Left forelimb (tissue), 1 donor: Measurements from ENCODE around the gene CLCNKB.
A peak's percentile ranks its signal among the peaks of the same experiment; 100 is the strongest.

ENCODE experiments used
- DNase-seq: peaks from one replicate; pipeline ENCODE4 v3.0.0-alpha.2; 2018; ENCODE audit warnings: low spot score

CLCNKB gene

DNA sequence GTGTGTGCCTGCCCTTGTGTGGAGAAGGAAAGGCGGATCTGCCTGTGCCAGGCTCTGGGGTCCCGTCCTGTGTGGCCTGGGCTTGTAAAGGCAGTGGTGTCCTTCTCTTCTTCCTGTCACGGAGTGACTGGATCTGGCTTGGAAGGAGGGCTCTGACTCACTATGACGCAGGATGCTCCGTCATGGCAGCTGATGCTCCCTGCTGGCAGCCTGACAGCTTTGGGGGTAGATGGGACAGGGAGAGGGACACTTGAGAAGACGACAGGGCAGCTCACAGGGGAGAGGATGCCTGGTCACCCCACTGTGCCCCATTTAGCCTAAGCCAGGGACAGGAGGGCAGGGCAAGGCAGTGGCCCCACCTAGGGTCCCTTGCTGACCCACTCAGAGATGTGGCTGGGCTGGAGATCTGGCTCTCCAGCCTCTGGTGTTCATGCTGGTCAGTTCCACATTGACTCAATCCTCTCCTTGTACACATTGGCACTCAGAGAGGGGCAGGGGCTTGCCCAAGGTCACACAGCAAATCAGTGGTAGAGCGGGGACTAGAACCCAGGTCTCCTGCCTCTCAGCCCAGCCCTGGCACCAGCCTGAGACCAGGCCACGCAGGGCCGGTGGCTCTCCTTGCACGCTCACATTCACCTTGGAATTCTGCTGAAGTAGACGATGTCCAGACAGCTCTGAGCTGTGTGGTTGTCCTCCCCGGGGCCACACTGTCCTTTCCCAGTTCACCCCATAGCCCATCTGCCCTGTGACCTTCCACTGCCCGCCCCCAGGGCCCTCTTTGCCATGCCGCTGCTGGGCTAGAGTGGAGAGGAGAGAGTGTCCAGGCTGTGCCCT is 32.7 kb downstream of the CLCNKB start:
- DNase-seq: no peak

DNA sequence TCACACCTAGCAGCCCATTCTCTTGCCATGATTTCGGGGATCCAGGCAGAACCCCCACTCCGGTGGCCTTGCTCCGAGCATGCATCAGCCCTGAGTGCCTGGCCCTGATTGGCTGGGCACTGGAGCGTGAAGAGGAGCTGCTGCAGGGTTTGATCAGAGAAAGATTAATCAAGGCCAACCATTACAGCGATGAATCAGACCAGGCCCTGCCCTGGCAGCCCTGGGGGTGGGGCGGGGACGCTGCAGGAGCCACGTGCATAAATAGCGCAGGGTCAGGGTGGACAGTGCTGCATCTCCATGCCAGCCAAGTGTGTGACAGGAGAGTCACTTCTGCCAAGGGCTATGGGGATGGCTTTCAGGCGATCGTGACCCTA is 33.3 kb downstream of the CLCNKB start:
- no peak for DNase-seq

DNA sequence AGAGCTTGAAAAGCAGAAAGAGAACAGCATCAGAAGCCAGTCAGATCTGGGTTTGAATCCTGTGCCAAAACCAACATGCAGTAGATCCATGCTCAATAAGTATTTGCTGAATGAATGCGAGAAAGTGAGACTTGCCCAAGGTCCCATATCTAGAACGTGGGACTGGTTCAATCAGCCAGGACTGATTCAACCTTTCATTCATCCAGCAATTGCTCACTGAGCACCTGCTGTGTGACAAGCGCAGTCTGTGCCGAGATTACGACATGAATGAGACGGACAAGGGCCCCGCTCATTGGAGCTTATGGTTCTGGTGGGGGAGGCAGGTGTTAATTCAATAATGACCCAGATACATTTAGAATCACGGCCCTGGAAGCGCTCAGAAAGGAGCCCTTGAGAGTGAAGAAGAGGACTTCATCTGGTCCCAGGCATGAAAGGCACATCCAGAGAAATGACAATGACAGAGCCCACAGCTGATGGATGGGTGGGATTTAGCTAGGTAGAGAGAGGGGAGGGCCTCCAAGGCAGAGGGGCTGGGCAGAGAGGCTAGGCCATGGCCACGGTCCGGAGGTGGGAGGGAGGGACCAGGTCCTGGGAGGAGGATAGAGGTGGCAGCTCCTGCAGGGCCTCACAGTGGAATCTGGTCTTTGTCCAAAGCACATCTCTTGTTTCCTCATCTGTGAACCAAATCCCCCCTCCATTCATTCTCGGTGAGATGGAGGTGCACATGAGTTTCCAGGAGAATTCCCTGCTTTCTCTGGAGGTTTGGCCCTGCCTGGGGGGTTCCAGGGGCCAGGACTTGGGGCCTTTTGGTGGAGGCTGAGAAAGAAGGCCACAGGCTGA is 34.0 kb downstream of the CLCNKB start:
- no peak for DNase-seq

DNA sequence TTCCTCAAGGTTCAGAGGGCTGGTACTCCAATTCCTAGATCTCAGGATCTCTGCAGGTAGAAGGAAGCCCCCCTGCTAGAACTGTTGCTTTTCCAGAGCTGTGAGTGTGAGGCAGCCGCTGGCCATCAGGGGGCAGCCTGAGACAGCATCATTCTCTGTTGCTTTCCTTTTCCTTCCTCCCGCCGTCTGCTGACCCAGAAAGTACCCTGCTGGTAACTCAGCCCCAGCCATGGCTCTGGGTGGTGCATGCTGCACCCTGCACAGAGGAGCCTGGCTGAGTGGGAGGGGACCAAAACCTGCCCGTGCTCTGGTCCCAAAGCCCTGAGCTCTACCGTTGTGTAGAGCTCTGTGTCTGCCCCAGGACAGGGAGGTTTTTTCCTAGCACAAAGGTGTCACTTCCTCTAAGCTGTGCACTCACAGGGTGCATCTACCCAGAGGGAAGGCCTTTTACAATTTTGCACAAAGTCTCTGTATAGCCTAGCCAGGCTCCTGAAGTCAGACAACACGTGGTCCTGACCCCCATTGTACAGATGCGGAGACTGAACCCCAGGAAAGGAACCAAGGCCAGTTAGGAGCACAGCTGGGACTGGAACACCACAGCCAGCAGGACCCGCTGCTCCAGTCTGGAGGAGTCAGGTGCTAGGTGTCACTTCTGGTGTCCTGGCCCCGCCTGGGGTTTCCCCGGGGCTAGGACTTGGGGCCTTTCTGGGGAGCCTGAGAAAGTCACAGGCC is 35.5 kb downstream of the CLCNKB start:
- DNase-seq: peak; percentile 89

DNA sequence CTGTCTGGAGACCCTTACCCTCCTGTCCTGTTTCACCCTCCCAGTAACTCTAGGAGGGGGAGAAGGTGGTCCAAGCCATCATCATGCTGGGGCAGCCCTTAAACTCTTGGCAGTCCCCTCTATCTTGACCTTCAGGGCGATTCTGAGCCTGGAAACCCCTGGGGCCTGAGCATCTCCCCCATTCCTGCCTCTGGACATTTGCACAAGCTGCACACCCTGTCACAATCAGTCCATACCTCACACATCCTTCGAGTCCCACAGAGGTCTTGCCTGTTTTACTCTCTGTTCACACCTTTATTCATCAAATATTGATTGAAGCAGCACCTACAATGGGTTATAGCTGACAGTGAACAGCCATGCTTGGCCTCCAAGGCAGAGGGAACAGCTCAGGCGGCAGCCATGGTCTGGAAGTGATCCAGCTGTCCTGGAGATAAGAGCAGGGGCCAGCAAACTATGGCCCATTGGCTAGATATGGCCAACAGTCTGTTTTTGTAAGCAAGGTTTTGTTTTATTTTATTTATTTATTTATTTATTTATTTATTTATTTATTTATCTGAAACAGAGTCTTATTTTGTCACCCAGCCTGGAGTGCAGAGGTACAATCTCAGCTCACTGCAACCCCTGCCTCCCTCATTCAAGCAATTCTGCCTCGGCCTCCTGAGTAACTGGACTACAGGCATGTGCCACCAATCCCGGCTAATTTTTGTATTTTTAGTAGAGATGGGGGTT is 37.0 kb downstream of the CLCNKB start:
- no peak for DNase-seq

DNA sequence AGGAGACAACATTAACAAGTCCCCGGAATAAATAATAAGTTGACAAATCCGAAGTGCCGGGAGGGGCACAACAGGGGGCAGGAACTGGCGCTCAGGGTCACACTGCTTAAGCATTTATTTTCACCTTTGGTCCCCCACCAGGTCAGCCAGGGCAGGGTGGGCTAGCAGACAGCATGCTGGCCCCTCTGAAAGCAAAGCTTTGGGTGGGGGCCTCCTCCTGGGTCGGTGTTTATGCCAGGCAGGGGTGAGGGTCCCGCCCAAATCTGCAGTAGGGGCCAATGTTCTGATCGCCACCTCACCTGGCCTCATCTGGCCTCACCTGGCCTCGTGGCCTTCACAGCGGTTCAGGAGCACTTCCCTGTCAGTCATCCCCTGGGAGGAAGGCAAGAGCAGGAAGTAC is 38.1 kb downstream of the CLCNKB start:
- no peak for DNase-seq

DNA sequence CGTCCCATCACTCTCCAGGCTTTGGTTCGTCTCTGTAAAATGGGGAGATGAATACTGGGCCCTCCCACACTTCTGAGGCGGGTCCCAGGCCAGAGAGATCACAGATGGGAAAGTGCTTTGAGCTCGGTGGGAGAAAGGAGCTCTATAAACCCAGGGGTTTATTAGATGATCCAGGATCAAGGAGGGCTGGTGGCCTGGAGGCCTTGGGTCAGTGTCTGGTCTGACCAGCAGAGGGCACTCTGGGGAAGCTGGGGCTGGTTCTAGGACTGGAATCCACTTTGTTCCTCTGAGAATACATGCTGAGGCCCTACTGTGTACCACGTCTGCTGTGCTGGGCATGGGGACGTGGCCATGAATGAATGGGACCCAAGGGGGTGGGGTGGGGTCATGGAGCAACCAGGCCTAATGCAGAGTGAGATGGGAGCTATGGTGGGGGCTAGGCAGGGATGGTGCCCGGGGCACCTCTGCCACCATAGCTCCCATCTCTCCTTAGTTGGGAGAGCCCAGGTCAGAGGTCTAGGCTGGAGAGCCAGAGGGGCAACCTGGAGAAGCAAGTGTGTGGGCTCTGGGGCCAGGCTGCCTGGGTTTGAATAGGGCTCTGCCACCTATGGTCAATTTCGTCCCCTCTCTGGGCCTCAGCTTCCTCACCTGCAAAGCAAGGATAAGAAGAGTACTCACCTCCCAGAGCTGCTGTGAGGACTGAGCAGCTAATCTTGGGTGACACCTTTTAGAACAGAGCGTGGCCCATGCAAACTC is 38.9 kb downstream of the CLCNKB start:
- DNase-seq: no peak

DNA sequence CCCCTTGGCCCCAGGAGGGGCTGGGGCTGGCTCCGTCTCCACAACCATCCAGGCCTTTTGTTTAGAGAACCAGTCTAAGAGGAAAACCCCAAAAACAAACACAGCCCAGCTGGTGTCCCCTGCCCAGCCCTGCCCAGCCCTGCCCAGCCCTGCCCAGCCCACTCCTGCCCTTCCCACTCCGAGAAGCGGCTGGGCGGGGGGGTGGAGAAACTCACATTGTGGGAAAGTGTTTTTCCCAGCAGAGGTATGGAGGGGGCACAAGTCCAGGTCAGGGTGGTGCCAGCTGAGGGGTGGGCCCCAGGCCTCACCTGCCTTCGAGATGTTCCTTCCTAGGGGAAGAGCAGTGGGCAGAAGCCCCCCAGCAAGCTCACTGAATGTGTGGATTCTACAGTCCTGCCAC is 39.9 kb downstream of the CLCNKB start:
- no peak for DNase-seq

DNA sequence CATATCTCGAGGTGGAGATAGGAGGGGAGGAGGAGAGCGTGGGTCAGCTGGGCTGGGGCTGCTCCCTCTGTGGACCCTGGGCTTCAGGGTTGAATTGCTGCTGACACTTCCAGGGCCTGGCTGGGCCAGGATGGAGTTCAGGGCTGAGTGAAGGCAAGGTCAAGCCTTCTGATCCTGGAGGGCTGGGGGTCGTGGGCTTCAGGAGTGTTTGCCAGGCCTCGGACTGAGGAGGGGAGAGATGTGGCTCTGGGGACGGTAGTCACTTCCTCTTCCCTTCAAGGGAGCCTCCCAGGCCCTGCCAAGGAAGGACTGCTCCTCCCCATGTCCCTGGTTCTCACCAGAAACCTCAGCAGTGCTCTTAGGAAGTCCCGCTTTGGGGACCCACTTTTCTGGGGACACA is 41.9 kb downstream of the CLCNKB start:
- no peak for DNase-seq

DNA sequence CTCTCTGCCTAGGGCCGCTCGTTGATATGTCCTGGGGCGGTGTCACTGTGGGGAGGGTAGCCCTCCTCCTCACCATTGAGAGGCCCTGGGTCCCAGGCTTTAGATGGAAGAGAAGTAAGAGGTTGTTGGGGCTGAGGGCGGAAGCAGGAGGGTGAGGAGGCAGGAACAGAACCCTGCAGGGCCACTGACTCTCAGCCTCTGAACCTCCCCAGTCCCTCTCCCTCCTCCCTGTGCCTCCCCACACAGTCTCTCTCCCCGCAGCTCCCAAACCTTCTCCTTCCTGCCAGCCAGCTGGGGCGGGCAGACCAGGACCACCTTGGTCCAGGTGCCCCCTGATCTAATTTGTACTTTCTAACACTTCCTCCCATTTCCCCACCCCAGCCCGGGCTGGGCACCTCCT is 44.2 kb downstream of the CLCNKB start:
- DNase-seq: no peak

DNA sequence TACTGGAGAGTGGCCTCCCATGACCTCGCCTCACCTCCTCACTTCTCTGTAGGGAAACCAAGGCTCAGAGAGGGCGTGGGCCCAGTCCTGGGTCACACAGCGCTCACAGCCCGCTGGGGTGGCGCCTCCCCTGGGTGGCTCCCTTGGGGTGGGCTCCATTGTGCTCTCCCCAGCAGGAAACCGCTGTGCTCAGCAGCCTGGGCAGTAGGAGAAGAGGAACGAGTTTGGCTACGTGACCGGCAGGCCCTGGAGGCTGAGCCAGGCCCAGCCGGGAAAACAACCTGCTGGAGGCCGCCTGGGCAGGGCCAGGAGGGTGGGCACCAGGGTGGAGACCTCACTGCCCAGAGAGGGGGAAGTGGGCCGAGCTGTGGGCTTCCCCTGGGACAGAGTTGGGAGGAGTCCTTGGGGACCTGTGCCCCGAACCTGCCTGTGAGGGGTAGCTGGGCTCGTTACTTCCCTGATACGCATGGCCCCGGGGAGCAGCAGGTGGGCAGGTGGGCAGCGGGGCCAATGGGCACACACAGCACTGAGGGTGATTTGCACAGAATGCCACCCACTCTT is 44.8 kb downstream of the CLCNKB start:
- no peak for DNase-seq

DNA sequence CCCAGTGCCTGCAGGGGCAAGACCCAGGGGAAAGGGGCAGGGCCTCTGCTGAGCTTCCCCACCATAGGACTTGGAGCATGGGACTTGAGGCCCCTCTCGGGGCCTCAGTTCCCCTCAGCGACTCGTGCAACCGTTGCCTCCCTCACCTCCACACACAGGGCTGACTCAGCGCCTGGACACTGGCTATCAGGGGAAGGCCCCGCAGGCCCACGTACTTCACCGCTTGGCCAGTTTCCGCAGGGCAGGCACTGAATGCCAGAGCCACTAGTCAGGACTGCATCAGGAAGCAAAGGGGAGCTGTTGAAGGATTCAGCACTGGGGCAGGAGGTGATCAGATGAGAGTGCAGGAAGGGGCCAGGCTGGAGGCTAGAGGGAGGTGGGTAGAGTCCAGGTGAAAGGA is 45.4 kb downstream of the CLCNKB start:
- no peak for DNase-seq

DNA sequence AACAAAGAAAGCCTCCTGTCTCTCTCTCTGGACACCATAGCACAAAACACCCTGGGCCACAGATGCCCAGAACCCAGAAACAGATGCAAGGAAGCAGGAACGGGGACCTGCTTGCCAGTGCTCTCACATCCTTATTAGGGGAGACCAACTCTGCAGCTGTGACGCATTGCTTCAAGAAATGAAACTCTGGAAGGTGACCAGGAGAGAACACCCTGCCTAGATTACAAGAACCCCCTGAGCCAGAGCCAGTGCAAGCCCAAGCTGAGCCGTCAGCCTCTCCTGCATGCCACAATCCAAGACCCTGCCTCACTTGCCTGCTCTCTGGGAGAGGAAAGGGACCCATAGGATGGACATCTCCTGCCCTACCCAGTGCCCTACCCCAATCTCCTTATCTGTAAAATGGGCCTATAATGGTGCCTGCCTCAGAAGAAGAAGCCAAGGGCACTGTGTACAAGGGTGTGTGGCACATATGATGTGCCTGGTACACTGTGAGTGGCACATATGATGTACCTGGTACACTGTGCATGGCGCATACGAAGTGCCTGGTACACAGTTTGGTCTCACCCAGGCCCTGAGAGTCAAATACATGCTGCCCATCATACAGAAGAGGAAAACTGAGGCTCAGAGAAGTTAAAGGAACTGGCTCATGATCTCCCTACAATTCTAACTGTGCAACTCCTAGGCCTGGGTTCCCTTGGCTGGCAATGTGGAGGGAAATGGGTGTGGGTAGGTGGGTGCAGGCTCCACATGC is 46.7 kb downstream of the CLCNKB start:
- DNase-seq: no peak

DNA sequence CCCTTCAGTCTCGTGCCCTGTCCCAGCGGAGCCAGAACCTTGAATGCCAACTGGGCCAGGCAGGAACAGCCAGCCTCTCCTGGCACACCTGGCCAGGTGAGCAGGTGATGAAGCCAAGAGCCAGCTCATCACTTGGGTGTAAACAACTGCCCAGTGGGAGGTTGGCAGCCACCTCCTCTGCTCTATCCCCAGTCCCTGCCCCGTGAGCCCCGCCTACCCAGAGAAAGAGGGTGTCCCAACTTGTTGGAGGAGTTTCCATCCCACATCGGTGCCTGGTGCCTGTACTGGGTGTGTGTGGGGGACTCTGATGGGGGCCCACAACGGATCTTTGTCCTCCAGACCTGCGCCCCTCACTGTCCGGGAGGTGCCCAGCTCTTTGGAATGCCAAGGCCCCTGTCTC is 47.7 kb downstream of the CLCNKB start:
- DNase-seq: no peak

DNA sequence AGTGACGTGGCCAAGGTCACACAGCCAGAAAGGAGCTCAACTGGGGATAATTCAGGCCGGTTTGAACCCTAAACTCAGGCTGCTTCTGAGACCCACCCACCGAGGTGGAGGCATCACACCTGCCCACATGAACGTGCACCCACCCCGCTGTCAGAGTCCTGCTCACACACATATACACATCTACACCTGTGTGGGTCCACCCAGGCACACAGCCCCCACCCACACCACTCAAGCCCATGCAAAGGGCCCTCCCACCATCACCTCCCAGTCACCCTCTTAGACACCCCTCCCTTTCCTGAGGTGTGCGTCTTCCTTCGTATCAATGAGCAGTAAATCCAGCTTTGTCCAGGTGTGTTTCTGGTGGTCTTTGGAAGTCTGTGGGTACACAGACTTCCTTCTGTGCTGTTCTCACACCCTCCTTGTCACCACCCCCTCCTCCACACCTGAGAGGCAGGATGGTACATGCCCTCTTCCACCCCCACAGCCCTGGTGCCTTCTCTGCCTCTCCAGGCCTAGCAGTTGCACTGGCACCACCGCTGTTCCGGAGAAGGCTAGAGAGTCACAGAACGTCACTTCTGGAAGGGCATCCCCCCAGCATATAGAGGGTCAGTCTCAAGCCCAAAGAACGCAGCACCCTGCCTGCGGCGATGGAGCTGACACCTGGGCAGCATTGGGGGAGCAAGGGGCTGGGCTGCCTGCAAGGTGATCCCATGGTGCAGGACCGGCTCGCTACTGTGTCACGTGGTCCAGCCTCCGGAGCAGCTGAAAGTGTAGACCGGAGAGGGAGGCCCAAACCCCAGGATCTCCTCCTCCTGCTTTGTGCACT is 48.7 kb downstream of the CLCNKB start:
- DNase-seq: no peak

DNA sequence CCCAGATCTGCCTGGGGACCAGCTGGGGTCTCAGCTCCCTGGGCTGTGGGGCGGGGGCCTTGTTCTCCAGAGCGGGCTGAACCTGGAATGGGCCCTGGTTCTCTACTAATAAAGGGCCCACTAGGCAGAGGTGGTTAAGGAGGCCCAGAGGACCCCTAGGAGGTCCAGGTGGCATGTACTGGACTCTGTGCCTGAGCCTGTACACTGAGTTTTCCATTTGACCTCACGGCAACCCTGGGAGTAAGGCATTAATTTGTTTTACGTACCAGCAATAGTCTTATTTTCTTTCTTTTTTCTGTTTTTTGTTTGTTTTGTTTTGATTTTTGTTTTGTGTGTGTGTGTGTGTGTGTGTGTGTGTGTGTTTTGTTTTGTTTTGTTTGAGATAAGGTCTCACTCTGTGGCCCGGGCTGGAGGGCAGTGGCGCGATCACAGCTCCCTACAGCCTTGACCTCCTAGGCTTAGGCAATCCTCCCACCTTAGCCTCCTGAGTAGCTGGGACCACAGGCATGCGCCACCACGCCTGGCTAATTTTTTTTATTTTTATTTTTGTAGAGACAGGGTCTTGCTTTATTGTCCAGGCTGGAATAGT is 49.4 kb downstream of the CLCNKB start:
- no peak for DNase-seq

DNA sequence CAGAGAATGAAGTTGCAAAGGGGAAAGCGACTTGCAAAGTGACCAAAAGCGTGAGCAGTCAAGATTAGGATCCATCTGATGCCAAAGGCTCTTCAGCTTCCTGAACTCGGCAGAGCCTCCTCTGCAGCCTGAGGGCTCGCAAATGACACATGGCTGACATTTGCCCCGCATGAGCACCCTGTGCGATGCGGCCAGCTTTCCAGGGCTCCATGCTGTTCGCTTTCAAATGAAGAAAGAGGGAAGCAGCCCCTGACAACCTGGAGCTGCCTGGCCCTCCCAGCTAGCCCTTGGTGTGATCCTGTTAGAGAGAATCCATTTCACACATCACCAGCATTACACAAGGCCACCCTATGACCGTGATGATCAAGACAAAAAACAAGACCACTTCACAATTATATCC is 50.0 kb downstream of the CLCNKB start:
- no peak for DNase-seq

DNA sequence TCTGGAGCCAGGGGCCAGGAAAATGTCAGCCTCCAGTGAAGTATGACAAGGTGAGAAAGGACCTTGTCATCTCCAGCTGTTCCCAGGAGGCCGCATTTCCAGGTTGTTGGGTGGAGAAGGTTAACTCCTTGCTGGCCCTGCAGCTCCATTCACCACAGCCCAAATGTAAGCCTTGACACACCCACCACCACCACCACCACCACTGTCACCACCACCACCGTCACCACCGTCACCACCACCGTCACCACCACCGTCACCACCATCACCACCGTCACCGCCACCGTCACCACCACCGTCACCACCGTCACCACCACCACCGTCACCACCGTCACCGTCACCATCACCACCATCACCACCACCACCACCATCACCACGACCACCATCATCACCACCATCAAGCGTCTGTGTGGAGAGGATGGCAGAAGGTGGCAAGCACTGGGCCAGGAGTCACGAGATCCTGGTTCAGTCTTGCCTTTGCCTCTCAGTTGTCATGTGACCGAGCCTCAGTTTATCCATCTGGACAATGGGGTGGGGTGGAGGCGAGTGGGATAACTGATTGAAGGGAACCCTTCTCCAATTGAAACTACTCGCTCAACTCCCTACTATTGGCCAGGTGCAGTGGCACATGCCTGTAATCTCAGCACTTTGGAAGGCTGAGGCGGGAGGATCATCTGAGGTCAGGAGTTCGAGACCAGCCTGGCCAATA is 51.0 kb downstream of the CLCNKB start:
- no peak for DNase-seq
